ENCODE results near the gene SYT15B. TPM values are rescaled to one million over a fixed set of nuclear protein-coding genes. Genes with fewer than 3 reads are reported as not detected.

The SYT15B gene
- total RNA-seq, 3 donors from 2014 or later = 0.60 to 1.3 (median 0.98) TPM

Other genes with a start within 250 kb of the SYT15B start
- 10 to 100 TPM in 2 of 3 donors, 1 to 10 TPM in 1; 6.9 to 17.4 (median 10.9) TPM for gene AGAP9, start 240.0 kb downstream of the SYT15B start, total RNA-seq
- 10 to 100 TPM in 2 of 3 donors, 1 to 10 TPM in 1; 4.4 to 22.8 (median 18.9) TPM for gene NPY4R2, start 155.1 kb upstream of the SYT15B start, total RNA-seq
- gene FAM25C, start 236.2 kb upstream of the SYT15B start, total RNA-seq = not detected

Data from mucosa of descending colon (tissue), 3 donors.